Skin epidermis (tissue), 12 donors: Measurements from ENCODE around the gene KIAA1328.

Experiments used
- H3K27ac ChIP-seq, 21 experiments: fragments of 200-600 bp; sonication (generic) in 11 of 21; one replicate each; pipeline ENCODE4 v1.5.0; 2020; ENCODE audit warnings: mild to moderate bottlenecking in 3 of 21, inconsistent platforms in 2 of 21, moderate library complexity in 2 of 21
- H3K4me3 ChIP-seq, 7 experiments: fragments of 200-600 bp; sonication (generic) in 2 of 7; one replicate each; pipeline ENCODE4 v1.5.0; 2020; ENCODE audit warnings: inconsistent platforms in 2 of 7, mild to moderate bottlenecking in 2 of 7, moderate library complexity in 1 of 7

KIAA1328 gene

GRCh38 chr18:36931106-36931505 lies 102.2 kb downstream of the KIAA1328 start:
- Histone ChIP-seq H3K4me3 (no peak overlapping the region), H3K27ac (no peak overlapping the region)

GRCh38 chr18:36933552-36933951 lies 104.6 kb downstream of the KIAA1328 start:
- no peak overlapping the region for H3K4me3 ChIP-seq
- no peak overlapping the region for H3K27ac ChIP-seq

GRCh38 chr18:36934884-36935283 lies 106.0 kb downstream of the KIAA1328 start:
- Histone ChIP-seq H3K27ac (no peak overlapping the region), H3K4me3 (no peak overlapping the region)

GRCh38 chr18:36942264-36942663 lies 113.3 kb downstream of the KIAA1328 start:
- no peak overlapping the region for H3K4me3 ChIP-seq

GRCh38 chr18:36947820-36948348 lies 119.0 kb downstream of the KIAA1328 start:
- H3K27ac ChIP-seq: no peak overlapping the region
- no peak overlapping the region for H3K4me3 ChIP-seq

More at GRCh38 chr18:36942264-36942663, 113.3 kb downstream of the KIAA1328 start:
- no peak overlapping the region for H3K27ac ChIP-seq

- Histone ChIP-seq H3K4me3 (no peak overlapping the region), H3K27ac (no peak overlapping the region)
Observed at GRCh38 chr18:36950282-36950681, 121.4 kb downstream of the KIAA1328 start.

- Histone ChIP-seq H3K27ac (no peak overlapping the region), H3K4me3 (no peak overlapping the region)
Observed at GRCh38 chr18:36950960-36951359, 122.0 kb downstream of the KIAA1328 start.

- Histone ChIP-seq H3K4me3 (no peak overlapping the region), H3K27ac (no peak overlapping the region)
Observed at GRCh38 chr18:36953047-36953446, 124.1 kb downstream of the KIAA1328 start.

- Histone ChIP-seq H3K4me3 (no peak overlapping the region), H3K27ac (no peak overlapping the region)
Observed at GRCh38 chr18:36960038-36960437, 131.1 kb downstream of the KIAA1328 start.

GRCh38 chr18:36963464-36963863 lies 134.5 kb downstream of the KIAA1328 start:
- no peak overlapping the region for H3K4me3 ChIP-seq
- H3K27ac ChIP-seq: no peak overlapping the region

- Histone ChIP-seq H3K27ac (no peak overlapping the region), H3K4me3 (no peak overlapping the region)
Observed at GRCh38 chr18:36974686-36975085, 145.8 kb downstream of the KIAA1328 start.

GRCh38 chr18:36977121-36977520 lies 148.2 kb downstream of the KIAA1328 start:
- Histone ChIP-seq H3K27ac (no peak overlapping the region), H3K4me3 (no peak overlapping the region)

GRCh38 chr18:36993068-36993467 lies 164.1 kb downstream of the KIAA1328 start:
- H3K4me3 ChIP-seq: no peak overlapping the region

GRCh38 chr18:37006742-37007141 lies 177.8 kb downstream of the KIAA1328 start:
- Histone ChIP-seq H3K4me3 (no peak overlapping the region), H3K27ac (no peak overlapping the region)

More at GRCh38 chr18:36993068-36993467, 164.1 kb downstream of the KIAA1328 start:
- H3K27ac ChIP-seq: no peak overlapping the region

- no peak overlapping the region for H3K4me3 ChIP-seq
- H3K27ac ChIP-seq: no peak overlapping the region
Observed at GRCh38 chr18:37012452-37012851, 183.5 kb downstream of the KIAA1328 start.

GRCh38 chr18:37019157-37019827 lies 190.4 kb downstream of the KIAA1328 start:
- no peak overlapping the region for H3K27ac ChIP-seq

GRCh38 chr18:37033419-37033818 lies 204.5 kb downstream of the KIAA1328 start:
- Histone ChIP-seq H3K4me3 (no peak overlapping the region), H3K27ac (no peak overlapping the region)

More at GRCh38 chr18:37019157-37019827, 190.4 kb downstream of the KIAA1328 start:
- H3K4me3 ChIP-seq: no peak overlapping the region

- no peak overlapping the region for H3K27ac ChIP-seq
- H3K4me3 ChIP-seq: no peak overlapping the region
Observed at GRCh38 chr18:37042381-37042780, 213.5 kb downstream of the KIAA1328 start.

GRCh38 chr18:37055137-37055802 lies 226.3 kb downstream of the KIAA1328 start:
- H3K27ac ChIP-seq: no peak overlapping the region
- H3K4me3 ChIP-seq: no peak overlapping the region

GRCh38 chr18:37064187-37064586 lies 235.3 kb downstream of the KIAA1328 start:
- Histone ChIP-seq H3K27ac (no peak overlapping the region), H3K4me3 (no peak overlapping the region)

GRCh38 chr18:37065254-37065653 lies 236.3 kb downstream of the KIAA1328 start:
- Histone ChIP-seq H3K4me3 (no peak overlapping the region), H3K27ac (no peak overlapping the region)
